ENCODE results near the gene SLC6A13.
A peak's percentile ranks its signal among the peaks of the same experiment; 100 is the strongest.
"Not testable (repeated sequence)": the region's sequence is repeated elsewhere in the genome, so short reads cannot be mapped to it uniquely, and the experiment has no call there.

SLC6A13 gene

GRCh38 chr12:262817-263216 lies at the start of gene SLC6A13:
Gene SLC6A13 (minus strand): TSS chr12:262836. CDS start chr12:260052, 2,784 bp downstream.
- no peak for DNase-seq

GRCh38 chr12:308511-308910 lies 45.9 kb upstream of the SLC6A13 start:
- DNase-seq: no peak

- DNase-seq: no peak
Observed at GRCh38 chr12:307406-307805, 44.8 kb upstream of the SLC6A13 start.

DNA sequence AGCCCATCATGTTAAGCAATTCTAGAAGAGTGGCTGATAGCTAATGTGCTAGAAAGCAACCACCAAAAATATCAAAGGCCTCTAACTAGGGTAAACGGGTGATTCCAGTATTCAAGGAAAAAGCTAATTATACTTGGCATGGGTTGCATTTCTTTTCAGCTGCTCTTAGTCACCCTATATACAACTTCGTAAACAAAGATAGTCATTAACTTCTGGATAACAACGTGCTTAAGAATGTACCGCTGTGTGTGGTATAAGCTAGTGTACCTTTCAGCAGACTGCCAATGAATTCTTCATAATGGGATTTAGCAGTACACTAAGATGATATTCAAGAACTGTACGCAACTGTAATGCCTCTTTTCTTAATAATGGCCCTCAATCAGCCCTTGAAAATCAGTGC lies 42.2 kb upstream of the SLC6A13 start:
- no peak for DNase-seq

GRCh38 chr12:302766-303165 lies 40.1 kb upstream of the SLC6A13 start:
- not testable (repeated sequence) for DNase-seq

GRCh38 chr12:300166-300565 lies 37.5 kb upstream of the SLC6A13 start:
- DNase-seq: not testable (repeated sequence)

GRCh38 chr12:299511-299910 lies 36.9 kb upstream of the SLC6A13 start:
- DNase-seq: not testable (repeated sequence)

DNA sequence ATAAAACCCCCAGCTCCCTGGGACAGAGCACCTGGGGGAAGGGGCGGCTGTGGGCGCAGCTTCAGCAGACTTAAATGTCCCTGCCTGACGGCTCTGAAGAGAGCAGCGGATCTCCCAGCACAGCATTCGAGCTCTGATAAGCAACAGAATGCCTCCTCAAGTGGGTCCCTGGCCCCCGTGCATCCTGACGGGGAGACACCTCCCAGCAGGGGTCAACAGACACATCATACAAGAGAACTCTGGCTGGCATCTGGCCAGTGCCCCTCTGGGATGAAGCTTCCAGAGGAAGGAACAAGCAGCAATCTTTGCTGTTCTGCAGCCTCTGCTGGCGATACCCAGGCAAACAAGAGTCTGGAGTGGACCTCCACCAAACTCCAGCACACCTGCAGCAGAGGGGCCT lies 35.4 kb upstream of the SLC6A13 start:
- DNase-seq: not testable (repeated sequence)

GRCh38 chr12:295132-295531 lies 32.5 kb upstream of the SLC6A13 start:
- no peak for DNase-seq

GRCh38 chr12:293199-293598 lies 30.6 kb upstream of the SLC6A13 start:
- DNase-seq: no peak

- no peak for DNase-seq
Observed at GRCh38 chr12:292186-292585, 29.6 kb upstream of the SLC6A13 start.

- DNase-seq: no peak
Observed at GRCh38 chr12:291153-291723, 28.6 kb upstream of the SLC6A13 start.

- peak in 2 of 58 donors; percentile 9 to 10 for DNase-seq
Observed at GRCh38 chr12:288687-289086, 26.1 kb upstream of the SLC6A13 start.

GRCh38 chr12:286531-287300 lies 24.1 kb upstream of the SLC6A13 start:
- no peak for DNase-seq

GRCh38 chr12:278046-278445 lies 15.4 kb upstream of the SLC6A13 start:
- no peak for DNase-seq

GRCh38 chr12:275812-276211 lies 13.2 kb upstream of the SLC6A13 start:
- no peak for DNase-seq

DNA sequence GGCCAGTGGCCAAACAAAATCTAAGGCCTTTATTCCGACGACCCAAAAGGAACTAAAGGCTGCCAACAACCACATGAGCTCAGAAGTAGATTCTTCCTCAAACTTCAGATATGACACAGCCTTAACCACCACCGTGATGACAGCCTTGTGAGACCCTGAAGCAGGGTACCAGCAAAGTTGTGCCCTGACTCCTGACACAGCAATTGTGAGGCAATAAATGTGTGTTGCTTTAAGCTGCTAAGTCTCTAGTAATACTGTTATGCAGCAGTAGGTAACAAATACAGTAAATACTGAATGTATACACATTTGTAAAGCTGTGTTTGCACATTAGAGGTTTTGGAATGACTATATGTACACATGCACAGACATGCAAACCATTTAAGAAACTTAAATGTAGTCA lies 10.7 kb upstream of the SLC6A13 start:
- DNase-seq: no peak

DNA sequence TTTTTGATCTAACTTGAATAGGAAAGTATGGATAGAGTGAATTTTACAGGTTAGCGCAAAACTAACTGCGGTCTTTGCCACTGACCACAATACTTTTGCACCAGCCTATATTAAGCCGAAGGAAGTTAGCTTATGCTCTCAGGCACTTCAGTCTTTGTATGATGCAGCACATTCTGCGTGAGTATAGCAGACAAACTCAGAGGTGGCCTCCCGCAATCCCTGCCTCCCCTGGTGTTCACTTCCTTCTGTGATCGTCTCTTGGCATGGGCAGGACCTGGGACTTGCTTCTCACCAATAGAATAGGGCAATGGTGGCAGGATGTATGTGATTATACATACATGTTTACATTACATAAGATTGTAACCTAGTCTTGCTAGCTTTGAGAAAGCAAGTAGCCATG lies 10.3 kb upstream of the SLC6A13 start:
- DNase-seq: no peak

GRCh38 chr12:271161-271560 lies 8.5 kb upstream of the SLC6A13 start:
- DNase-seq: peak in 19 of 58 donors; percentile 11 to 70 (median 35)

DNA sequence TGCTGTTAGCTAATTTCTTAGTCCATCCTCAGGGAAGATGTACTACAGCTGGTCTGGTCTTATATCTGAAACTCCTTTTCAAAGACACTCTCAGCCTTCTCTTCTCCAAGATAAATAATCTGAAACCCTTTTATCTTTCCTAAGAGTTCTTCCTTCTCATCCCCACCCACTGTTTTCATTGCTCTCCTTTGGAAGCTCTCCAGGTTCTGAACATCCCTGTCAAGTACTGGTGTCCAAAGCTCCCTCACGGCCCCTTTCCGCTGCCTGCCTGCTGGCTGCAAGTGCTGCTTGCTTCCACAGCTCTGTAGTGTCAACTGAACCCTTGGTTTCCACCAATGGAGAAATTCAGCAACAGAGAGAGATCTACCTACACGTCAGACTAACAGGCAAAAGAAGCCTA lies 6.6 kb upstream of the SLC6A13 start:
- DNase-seq: peak in 4 of 58 donors; percentile 13 to 47 (median 20)

DNA sequence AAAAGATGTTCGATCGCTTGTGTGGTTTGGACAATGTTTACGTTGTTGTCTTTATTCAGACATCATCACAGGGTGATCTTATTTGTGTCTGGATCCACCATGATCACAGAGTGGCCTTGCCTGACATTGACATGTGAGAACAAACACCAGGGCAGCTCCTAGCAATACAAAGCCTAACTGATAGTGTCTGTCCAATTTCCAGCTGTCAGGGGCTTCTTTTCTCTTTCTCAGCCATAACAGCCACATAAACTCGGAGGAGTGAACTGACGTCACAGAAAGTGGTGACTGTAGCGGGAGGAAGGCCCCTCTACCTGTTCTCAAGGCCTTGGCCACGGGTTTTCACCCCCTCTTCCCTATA lies 5.8 kb upstream of the SLC6A13 start:
- DNase-seq: no peak

- DNase-seq: no peak
Observed at GRCh38 chr12:267581-268482, 5.2 kb upstream of the SLC6A13 start.

Measured in anterior cingulate cortex (tissue), 58 donors.